MM.1S (cell line): ENCODE measurements around the gene PKNOX1.

ENCODE experiments used
- EZH2 ChIP-seq: fragments of 300-600 bp; sonication (generic); optimal IDR thresholded peaks from 2 replicates; pipeline ENCODE3; 2017; ENCODE audit warnings: low read depth, mild to moderate bottlenecking, antibody characterized with exemption, low read length, mixed read lengths
- TF ChIP-seq, protein P1 (sequence below): fragments of 300-600 bp; sonication (generic); IDR thresholded peaks from 2 replicates; pipeline ENCODE4 v1.5.1; 2016; ENCODE audit warnings: antibody characterized with exemption, low read length, mixed read lengths

DNA sequence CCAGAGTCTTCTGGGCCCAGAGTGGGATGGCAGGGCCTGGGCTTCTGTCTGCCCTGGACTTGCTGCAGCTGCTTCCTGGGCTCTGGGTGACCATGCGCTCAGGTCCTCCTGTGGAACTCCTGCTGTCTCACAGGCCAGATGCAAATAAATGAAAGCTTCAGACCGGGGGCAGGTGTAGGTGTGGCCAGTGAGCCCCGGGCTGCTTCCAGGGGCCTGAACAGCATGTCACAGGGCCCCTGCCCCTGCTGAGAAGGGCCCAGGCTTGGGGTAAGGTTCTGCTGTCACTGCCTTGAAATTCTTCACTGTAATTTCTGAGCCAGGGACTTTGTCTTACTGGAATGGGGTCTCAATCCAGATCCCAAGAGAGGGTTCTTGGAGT is 2.5 kb upstream of the PKNOX1 start:
- TF ChIP-seq EZH2 = no peak
- TF ChIP-seq, protein P1, sequence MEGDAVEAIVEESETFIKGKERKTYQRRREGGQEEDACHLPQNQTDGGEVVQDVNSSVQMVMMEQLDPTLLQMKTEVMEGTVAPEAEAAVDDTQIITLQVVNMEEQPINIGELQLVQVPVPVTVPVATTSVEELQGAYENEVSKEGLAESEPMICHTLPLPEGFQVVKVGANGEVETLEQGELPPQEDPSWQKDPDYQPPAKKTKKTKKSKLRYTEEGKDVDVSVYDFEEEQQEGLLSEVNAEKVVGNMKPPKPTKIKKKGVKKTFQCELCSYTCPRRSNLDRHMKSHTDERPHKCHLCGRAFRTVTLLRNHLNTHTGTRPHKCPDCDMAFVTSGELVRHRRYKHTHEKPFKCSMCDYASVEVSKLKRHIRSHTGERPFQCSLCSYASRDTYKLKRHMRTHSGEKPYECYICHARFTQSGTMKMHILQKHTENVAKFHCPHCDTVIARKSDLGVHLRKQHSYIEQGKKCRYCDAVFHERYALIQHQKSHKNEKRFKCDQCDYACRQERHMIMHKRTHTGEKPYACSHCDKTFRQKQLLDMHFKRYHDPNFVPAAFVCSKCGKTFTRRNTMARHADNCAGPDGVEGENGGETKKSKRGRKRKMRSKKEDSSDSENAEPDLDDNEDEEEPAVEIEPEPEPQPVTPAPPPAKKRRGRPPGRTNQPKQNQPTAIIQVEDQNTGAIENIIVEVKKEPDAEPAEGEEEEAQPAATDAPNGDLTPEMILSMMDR = no peak
